SHP77 treated with DMSO at 0.1 percent for 48 hours (cell line): Measurements from ENCODE around the gene CLCF1.
A peak's percentile ranks its signal among the peaks of the same experiment; 100 is the strongest.

Experiments used
- DNase-seq: peaks from one replicate; lab custom pipeline; 2025; lab: John Stamatoyannopoulos, UW

Gene CLCF1

DNA sequence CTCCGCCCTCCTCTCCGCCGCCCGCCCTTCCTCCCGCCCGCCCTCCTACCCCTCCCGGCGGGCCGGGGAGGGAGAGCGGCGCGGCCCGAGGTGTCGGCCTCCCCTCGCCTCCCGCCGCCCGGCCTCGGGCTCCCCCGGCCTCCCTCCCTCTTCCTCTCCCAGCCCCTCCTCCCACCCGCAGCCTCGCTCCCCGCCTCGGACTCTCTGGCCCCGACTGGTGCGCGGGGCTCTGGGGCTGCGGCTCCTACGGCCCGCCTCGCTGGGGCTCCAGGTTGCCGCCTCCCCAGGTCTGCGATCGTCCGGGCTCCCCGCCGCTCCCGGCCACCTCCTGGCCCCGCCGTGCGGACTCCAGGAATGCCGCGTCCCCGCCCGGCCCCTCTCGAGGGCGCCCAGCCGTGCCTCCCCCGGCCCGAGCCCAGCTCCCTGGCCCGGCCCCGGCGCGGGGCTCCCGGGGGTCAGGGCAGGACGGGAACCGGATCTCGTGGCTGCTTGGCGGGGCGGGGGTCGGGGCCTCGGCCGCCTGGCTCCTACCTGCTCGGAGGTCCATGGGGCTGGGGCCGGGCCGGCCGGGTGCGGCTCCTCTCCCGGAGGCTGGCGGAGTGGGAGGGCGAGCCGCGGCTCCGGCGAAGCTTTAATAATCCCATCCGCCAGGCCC lies at the start of gene CLCF1:
TSS of gene CLCF1 (minus strand) at position 606 of the 655 bp plus-strand sequence. CDS start at position 547, 59 bp downstream.
- no peak for DNase-seq

DNA sequence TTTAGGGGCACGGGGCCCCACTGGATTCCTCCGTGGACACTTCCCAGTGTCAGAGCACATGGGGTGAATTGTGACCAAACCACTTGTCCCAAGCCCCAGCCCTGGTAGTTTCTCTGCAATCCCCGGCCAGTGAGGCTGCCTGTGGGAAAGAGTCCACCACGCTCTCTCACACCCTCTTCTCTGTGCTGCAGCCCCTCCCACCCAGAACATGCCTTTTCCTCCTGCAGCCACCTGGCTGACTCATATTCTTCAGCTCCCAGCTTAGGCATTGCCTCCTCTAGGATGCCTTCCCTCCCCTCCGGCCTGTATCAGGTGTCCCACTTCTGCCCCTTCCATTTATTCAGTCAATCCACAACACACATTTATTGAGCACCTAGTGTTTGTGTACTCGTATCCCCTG lies 49.5 kb upstream of the CLCF1 start:
- no peak for DNase-seq

DNA sequence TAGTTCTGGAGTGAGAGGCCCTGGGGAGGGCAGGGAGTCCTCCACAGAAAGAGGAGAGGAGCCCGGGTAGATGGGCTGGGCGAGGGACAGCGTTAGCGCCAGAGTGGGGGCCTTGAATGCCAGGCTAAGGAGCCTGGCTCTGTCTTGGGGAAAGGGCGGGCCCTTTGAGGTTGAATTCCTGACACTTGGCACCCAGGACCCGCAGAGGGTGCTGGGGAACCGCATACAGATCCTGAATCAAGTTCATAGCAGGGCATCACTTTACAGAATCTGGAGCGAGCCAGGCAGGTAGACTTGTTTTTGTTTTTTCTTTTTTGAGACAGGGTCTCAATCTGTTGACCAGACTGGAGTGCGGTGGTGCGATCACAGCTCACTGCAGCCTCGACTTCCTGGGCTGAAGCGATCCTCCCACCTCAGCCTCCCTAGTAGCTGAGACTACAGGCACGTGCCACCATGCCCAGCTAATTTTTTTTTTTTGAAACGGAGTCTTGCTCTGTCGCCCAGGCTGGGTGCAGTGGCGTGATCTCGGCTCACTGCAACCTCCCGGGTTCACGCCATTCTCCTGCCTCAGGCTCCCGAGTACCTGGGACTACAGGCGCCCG lies 48.1 kb upstream of the CLCF1 start:
- DNase-seq, result no peak

DNA sequence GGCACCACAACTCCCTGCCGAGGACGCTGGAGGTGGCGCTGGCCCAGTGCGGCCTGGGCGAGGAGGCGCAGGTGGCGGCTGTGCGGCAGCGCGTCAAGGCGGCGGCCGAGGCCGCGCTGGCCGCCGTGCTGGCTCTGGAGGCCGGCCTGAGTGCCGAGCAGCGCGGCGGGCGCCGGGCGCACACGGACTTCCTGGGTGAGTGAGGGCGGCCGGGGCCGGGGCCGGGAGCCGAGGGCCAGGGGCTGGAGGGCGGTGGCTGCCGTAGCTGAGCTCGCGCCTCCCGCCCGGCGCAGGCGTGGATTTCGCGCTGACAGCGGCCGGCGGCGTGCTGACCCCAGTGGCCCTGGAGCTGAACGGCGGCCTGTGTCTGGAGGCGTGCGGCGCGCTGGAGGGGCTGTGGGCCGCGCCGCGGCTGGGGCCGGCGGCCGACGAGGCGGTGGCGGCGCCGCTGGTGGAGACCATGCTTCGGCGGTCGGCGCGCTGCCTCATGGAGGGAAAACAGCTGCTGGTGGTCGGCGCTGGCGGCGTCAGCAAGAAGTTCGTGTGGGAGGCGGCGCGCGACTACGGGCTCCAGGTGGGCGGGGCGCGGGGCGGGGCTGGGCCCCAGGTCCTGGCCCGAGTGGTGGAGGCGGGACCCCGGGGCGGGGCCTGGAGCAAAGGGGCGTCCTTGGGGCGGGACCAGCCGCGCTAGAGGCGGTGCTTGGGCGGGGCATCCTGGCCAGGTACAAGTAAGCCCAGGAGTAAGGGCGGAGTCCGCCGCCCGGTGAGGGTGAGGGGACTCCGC lies 47.4 kb upstream of the CLCF1 start:
- peak; percentile 76 for DNase-seq

DNA sequence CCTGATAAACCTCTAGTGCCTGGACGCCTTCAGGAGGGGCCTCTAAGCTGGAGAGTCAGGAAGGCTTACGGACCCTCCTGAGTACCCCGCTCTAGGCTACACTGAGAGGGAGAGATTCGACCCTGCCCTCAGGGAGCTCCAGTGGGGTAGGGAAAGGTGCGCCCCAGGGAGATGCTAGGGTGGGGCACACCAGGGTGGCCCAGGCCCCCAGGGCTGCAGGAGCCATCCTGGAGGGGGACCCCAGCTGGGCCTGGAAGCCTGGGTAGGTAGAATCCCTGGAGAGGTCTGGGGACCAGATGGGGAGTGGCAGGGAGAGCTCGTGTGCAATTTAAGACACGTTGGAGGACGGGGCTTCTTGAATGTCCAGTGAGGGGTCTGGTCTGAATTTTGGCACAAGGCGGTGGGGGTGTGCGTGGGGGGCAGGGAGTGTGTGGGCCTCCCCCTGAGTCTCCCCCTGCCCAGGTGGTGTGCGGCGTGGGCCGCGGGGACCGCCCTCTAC lies 46.8 kb upstream of the CLCF1 start:
- DNase-seq, result peak; percentile 31

DNA sequence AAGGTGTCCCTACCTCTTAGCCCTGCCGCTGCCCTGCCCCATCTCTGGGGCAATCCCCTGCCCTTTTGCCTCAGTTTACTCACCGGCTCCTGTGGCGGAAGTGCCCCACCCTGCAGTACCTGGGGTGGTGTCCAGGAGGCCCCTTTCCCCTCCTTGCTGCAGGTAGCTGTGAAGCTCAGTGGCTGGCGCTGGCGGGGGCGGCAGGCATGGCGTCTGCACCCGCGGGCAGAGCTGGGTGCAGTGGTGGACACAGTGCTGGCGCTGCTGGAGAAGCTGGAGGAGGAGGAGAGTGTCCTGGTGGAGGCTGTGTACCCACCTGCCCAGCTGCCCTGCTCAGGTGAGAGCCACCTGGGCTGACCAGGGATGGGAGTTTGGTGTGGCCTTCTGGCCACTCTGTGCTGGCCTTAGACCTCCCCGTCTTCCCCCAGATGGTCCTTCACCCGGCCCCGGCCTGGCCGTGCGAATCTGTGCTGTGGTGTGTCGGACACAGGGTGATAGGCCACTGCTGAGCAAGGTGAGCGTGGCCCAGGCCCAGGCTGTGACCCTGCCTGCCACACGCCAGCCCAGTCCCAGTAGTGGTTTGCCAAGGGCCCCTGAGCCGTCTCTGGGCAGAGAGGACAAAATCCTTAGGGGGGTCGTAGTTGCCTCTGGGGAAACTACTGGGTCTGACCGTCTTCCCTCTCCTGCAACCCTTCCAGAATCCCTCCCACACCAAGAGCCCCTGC lies 46.1 kb upstream of the CLCF1 start:
- DNase-seq, result no peak

DNA sequence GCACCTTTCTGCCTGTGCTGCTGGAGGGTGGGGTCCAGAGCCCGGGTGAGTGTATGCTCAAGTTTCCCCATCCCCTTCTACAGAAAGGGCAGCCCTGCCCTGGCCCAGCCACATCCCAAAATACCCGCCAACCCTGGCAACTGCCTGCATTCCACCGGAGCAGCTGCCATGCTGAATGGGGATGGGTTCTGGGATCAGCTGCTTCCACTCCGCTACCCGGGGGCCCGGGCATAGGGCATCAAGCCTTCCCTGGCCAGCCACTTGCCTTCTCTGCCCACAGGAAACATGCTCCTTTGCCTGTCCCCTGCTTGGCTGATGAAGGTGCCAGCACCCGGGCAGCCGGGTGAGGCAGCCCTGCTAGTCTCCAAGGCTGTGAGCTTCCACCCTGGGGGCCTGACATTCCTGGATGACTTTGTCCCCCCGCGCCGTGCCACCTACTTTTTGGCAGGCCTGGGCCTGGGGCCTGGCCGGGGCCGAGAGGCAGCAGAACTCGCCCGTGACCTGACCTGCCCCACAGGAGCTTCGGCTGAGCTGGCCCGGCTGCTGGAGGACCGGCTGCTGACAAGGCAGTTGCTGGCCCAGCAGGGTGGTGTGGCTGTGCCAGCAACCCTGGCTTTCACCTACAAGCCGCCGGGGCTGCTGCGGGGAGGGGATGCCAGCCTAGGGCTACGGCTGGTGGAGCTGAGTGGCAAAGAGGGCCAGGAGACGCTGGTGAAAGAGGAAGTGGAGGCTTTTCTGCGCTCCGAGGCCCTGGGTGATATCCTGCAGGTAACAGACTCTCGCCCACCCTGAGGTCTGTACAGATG lies 45.3 kb upstream of the CLCF1 start:
- no peak for DNase-seq

DNA sequence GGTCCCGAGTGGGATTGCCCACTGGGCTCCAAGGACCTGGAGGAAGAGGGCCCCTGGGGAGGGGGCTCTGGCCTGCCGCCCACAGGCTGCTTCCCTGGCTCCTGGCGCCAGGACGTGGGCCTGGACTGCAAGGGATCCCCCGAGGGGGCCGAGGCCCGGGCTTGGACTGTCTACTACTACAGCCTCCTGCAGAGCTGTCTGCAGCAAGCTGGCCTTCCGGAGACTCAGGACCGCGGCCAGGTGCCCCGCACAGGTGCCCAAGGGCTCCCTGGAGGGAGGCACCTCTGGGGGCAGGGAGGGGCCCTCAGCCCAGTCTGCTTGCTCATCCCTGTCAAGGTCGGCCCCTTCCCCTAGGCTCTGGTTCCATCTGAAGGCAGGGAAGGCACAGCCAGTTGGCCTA lies 44.0 kb upstream of the CLCF1 start:
- no peak for DNase-seq

DNA sequence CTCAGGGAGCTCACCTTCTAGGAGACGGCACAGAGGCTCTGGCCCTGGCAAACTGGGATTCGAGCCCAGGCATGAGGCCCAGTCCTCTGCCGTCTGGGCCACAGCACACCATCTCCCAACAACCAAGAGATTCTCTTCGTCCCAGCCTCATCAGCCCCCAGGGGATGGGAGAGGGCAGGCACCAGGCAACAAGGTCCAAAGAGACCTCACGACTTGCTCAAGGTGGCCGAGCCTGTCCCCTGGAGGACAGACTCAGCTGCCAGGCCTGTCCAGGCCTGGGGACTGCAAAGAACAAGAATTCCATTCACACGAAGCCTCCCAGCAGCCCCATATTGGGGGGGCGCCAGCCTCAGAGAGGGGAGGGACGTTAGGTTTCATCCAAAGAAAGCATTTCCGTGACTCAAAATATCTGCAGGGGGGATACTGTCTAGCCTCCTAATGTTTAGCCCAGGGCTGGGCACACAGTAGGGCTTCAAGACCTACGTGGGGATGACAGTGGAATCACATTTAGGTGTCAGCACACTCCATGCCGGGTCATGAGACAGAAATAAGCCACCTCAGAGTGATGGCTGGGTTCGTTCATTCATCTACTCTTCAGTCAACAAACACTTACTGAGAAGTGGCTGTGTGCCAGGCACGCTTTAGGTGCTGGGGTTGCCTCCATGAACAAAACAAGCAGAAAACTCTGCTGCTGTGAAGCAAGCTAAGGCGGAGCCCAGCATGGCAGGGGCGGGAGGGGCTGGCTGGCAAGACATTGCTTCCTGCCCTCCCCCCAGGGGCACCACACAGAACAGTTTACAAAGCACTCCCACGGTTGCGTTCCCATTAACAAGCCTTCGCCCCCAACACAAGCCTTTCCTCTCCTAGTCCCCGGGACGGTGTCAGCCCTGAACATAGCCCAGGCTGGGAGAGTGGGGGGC lies 43.3 kb upstream of the CLCF1 start:
- DNase-seq, result peak; percentile 44

DNA sequence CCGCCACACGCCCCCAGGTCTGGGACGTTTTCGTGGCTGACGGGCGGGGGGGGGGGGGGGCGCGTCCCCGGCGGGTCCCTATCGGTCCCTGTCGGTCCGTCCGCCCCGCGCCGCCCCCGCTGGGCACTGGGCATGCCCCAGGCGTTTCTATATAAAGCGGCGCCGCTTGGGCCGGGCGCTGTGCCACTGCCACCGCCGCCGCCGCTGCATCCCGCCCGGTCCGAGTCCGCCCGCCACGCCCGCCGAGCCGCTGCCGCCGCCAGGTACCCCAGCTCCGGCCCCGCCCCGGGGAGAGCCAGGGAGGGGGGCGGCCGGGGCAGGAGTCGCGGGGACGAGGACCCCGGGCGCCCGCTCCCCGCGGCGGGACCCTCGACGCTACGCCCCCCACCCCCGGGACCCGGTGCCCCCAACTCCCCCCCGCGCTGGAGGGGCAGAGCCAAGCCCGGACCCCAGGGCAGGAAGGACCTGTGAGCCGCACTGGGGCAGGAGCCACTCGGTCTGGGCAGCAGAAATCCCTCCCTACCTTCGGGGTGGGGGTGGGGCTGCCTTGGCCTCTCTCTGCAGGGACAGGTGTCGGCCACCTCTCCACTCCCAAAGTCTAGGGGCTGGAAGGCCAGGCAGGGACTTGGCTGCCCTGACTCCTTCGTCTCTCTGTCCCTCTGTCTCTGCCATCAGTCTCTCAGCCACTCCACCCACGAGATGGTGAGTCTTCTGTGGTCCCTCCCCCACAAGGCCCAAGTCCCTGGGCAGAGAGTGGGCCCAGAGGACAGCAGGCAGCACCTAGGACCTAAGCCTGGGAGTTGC lies 42.3 kb upstream of the CLCF1 start, which contains the start of gene CARNS1:
TSS of gene CARNS1 (plus strand) at position 178 of the 804 bp plus-strand sequence. CDS start at position 700, 522 bp downstream.
- DNase-seq, result no peak

DNA sequence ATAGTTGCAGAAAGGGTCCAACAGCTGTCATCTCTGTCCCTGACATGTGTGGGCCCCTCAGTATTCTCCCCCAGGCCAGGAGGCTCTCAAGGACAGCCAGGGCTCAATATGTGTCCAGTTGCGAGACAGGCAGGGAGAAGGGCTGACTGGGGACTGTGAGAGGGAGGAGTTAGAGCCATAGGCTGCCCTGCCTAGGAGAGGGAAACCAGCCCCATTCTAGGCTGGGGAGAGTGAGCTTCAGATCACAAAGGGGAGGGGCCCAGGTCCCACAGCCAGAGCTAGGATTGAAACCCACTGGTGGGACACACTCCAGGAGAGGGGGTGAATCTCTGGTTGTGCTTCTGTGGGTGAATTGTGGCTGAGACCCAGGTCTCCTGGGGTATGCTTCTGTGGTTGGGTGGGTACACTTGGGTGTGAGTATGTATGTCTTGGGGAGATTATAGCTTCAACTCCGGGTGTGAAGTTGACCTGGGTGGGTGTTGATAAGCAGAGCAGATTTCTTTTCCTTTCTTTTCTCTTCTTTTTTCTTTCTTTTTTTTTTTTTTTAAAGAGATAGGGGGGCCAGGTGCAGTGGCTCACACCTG lies 40.0 kb upstream of the CLCF1 start:
- DNase-seq, result no peak

DNA sequence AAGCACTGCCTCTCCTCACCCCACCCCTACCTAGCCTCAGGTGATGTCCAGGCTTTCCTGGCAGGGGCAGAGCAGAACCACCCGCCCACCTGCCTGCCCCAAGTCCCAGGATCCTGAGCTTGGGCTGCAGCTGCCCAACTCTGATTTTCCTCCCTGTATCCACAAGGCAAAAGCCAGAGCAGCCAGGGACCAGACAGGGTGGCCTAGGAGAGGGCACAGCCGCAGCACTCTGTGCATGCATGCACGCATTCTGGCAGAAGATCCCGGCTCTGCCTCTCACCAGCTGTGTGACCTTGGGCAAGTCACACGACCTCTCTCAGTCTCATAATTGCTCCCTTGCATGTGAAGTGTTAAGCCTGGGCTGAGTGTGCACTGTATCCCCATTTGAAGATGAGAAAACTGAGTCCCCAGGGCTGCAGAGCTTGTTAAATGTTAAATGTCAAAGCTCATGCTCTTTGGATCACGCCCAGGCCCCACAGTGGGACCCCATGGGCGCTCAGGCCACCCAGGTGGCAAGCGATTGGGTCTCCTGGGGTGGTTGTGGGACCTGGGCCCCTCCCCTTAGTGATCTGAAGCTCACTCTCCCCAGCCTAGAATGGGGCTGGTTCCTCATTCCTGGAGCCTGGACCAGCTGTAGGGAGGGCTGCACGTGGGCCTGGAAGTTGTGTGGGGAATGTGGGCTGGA lies 39.2 kb upstream of the CLCF1 start:
- DNase-seq, result no peak

DNA sequence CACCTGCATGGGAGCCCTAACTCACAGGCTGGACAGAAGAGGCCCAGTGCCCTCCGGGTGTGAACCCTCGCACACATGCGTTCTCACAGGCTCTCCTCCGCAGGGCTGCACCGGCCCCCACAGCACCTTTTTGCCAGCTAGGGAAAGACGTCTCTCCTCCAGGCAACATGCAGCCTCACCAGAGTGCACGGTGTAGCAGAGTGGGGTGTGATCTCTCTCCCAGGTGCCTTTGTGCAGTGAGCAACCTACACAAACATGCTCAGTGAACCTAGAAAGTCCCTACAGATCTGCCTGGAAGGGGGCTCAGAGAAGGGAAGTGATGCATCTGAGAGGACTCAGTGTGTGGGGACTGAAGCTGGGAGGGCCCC lies 38.4 kb upstream of the CLCF1 start:
- no peak for DNase-seq

DNA sequence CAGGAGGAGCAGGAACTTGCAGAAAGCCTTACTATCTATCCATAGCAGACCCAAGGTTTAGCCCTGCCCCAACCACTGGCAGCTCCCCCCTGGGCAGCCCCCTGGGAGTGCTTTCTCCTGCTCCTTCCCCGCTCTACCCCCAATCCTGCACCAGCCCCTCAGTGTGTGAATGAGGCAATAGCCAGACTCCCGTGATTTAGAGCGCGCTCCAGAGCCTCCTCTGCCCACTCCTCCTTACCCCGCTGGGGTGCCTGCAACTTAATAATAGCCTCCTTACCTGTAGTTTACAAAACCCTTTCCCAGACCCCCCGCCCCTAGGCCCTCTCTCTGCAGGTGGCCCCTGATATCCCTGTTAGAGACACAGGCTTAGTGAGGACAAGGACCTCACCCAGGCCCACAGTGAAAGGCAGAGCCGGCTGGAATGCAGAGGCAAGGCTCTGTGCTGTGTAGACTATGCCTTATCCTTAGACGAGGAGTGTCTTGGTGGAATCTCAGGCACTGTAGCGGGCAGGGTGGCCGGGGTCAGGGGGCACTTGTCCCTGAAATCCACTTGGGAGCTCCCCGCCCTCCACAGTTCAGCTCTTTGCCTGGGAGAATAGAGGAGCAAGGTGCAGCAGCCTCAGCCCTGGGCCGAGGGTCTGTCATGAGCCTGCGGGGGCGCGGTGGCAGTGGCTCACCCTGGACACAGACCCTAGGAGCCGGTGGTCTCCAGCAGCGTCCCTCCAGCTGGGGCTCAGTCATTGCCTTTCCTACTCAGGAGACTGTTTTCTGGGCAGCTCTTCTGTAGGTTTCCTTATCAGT lies 37.8 kb upstream of the CLCF1 start:
- no peak for DNase-seq

DNA sequence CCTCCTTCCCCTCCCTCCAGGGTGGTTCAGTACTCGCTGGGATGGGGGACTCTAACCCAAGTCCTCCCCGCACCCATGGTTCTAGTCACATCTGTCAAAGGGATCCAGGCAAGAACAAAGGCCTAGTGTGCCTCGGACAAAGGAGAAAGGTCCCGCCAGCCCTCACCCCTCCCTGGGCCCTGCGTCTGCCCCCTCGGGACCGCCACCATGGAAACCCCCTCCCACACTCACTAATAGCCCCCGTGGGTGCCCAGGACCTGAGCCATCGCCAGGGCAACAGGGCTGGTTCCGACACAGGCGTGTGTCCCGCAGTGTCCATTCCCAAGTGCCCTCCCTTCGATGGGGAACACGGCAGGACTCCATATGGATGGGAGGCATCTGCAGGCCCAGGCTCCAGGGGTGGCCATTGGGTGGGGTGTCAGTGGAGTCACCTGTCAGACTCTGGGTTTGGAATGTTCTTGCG lies 37.0 kb upstream of the CLCF1 start:
- no peak for DNase-seq

DNA sequence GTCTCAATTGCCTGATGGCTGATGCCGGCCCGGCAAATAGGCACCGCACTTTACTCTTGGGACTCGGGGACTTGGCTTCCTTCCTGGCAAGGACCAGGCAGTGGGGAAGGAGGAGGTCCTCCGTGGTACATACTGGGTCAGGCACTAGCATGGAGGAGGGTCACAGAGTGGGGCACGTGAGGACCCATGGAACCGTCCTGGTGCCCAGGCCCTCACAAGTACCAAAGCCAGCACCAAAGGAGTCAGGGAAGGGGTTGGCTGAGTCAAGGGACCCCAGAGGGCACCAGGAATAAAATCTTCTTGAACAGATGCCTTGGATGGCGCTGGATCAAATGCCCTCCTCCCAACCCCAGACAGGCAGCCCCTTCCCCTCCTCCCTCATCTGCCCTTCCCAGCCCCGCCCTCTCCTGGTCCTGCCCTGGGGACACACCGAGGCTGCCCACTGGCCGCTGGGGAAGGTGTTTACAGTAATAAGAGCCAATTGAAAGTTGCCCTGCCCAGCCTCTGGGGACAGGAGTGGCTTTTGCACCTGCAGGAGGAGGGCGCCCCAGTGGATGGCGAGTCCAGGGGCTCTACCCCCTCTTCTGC lies 36.5 kb upstream of the CLCF1 start:
- DNase-seq, result peak; percentile 20

DNA sequence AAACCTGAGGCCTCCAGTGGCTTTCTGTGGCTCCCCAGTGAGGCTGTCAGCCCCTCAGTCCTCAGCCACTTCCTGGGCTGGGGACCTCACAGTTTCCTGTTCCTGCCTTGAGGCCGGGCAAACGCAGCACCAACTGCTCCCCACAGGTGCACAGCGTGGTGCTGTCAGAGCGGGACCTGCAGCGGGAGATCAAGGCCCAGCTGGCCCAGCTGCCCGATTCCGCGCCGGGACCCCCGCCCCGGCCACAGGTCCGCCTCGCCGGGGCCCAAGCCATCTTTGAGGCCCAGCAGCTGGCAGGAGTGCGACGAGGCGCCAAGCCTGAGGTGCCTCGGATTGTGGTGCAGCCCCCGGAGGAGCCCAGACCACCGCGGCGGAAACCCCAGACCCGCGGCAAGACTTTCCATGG lies 35.9 kb upstream of the CLCF1 start:
- DNase-seq, result no peak
